HG03135 (cell line): ENCODE data around the gene TSEN34.
"Not testable (repeated sequence)": the region's sequence is repeated elsewhere in the genome, so short reads cannot be mapped to it uniquely, and the experiment has no call there.

Experiments
- ATAC-seq: cut with Tn5 transposase; IDR thresholded peaks from one replicate; pipeline ENCODE4 v1.9.1; 2021; ENCODE audit warnings: mild to moderate bottlenecking, moderate library complexity; ENCODE audit not compliant: unreplicated experiment

Gene TSEN34

DNA sequence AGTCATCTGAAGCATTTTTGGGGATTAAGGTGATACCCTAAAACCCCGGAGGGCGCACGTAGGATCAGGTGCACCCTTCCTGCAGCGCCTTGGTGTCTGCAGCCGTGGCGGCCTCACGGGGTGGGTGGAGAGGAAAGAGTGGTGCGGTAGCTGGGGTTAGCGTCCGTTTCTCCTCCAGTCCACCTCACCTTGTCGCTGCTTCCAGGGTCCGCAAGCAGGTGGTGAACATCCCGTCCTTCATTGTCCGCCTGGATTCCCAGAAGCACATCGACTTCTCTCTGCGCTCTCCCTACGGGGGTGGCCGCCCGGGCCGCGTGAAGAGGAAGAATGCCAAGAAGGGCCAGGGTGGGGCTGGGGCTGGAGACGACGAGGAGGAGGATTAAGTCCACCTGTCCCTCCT is 16.1 kb downstream of the TSEN34 start:
- not testable (repeated sequence) for ATAC-seq

DNA sequence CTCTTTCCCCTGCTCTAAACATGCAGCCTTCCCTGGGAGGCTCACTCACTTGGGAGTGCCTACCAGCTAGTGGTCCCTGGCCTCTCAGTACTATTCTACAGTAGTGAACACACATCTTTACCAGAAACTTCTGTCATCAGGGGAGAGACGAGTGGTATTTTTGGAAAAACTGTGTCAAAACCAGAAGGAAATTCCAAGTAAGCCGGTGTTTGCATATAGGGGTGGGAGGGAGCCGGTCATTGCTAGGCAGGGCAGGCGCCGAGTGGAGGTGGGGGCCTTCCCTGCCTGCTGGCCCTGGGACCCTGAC is 16.5 kb downstream of the TSEN34 start:
- no peak for ATAC-seq

GRCh38 chr19:54207983-54208783 is 17.1 kb downstream of the TSEN34 start:
- no peak for ATAC-seq

DNA sequence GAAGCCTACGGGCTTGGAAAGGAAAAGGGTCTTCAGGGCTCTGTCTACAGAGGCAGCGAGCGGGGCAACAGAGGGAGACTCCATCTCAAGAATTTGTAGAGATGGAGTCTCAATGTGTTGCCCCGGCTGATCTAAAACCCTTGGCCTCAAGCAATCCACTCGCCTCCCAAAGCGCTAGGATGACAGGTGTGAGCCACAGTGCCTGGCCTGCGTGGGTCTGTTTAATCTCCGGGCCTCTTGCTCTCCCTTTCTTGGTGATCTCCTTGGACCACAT is 17.6 kb downstream of the TSEN34 start:
- no peak for ATAC-seq

DNA sequence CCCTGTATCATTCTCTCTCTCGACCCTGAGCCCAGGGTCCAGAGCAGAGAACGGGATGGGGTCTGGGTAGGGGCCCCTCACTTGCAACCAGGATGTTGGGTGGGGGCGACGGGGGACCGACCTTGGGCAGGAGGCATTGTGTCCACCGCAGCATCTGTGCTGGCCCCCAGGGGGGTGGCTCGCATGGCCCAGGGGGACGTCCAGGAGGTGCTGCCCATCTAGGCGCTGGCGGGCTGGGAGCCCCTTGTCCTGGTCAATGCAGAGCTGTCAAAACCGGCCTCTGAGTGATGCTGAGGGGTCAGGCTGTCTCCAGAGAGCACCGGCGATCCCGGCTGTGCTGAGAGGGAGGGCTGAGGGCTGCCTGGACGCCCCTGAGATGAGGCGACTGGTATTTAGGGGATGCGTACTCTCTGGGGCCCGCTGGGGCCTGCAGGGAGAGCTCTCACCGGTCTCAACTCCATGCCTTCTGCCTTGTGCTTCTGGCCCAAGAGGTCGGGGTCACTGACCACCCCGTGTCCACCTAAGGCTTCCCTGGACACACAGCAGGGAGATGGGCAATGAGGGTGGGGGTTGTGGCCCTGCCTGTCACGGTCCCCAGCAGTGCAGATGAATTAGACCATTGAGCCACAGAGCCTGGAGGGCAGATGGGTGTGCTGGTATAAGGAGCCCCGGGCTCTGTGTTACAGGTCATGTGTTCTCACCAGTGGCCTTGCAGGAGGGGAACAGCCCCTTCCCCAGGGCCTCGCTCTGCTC is 18.1 kb downstream of the TSEN34 start:
- no peak for ATAC-seq

GRCh38 chr19:54209811-54210494 is 18.8 kb downstream of the TSEN34 start:
- ATAC-seq, result no peak

- no peak for ATAC-seq
These were observed 20.1 kb downstream of the TSEN34 start for GRCh38 chr19:54211235-54211634.

GRCh38 chr19:54214217-54214616 is 23.1 kb downstream of the TSEN34 start:
- ATAC-seq, result not testable (repeated sequence)

GRCh38 chr19:54214734-54215133 is 23.6 kb downstream of the TSEN34 start:
- ATAC-seq, result not testable (repeated sequence)

- ATAC-seq, result no peak
These were observed 25.8 kb downstream of the TSEN34 start for GRCh38 chr19:54216869-54217268.

- ATAC-seq, result not testable (repeated sequence)
These were observed 26.6 kb downstream of the TSEN34 start for GRCh38 chr19:54217517-54218247.

GRCh38 chr19:54218259-54218658 is 27.2 kb downstream of the TSEN34 start:
- no peak for ATAC-seq

GRCh38 chr19:54218960-54219661 is 28.0 kb downstream of the TSEN34 start:
- ATAC-seq, result no peak

DNA sequence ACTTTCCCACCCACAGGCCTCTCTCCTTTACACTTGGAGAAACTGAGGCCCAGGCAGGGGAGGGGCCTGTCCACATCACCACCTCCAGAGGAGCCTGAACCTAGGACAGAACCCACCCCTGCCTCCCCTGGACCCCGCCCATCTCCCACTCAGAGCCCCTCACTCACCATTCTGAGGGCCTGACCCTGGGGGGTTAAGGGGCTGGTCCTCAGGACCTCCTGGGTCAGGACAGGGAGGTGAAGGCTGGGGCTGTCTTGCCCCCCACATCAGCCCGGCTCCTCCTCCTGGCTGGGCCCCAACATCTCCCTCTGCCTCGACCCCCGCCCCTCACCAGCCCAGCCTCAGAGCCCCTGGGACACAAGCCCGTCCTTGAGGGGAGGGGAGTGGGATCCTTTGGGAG is 28.6 kb downstream of the TSEN34 start:
- ATAC-seq, result not testable (repeated sequence)

GRCh38 chr19:54221947-54222346 is 30.8 kb downstream of the TSEN34 start:
- ATAC-seq, result not testable (repeated sequence)

- ATAC-seq, result not testable (repeated sequence)
These were observed 31.6 kb downstream of the TSEN34 start, which contains the start of gene LILRB3 for GRCh38 chr19:54222474-54223276. Gene LILRB3, minus strand, starts transcription at chr19:54223007. Its CDS starts 31 bp downstream, at chr19:54222976.

DNA sequence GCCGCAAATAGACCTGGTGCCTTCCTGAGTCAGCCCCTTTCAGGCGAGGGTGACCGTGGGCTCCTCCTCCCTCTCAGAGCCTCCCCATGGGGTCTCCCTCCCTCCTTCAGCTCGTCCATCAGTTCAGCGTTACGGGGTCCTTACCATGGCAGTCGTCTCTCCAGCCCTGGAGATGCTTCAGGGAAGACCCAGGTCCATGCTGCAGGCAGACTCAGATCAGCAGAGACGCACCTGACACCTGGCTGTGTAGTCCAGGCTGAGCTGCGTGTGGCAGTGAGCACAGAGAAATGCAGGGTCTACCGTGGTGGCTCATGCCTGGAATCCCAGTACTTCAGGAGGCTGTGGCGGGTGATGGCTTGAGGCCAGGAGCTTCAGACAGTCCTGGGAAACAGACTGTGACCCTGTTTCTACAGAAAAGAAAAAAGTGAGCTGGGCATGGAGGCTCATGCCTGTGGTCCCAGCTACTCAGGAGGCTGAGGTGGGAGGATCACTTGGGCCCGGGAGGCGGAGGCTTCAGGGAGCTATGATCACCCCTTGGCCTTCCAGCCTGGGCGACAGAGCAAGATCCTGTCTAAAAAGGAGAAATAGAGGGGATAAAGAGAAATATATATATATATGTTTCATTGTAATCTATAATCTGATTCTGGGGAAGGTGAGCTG is 32.3 kb downstream of the TSEN34 start:
- not testable (repeated sequence) for ATAC-seq

DNA sequence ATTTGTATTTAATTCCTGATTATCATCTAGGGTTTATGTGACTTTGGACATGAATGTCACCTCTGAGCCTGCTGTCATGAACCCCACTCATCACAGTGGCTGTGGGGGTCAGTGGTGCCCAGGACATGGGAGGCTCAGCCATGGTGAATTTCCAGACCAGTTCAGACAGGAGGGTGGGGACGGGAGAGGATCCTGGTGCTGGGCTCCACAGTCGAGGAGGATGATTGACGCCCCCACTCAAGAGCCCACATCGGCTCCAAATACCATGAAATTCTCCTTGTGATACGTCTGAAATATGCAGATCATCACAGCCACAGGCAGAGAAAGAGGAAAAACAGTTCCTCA is 32.8 kb downstream of the TSEN34 start:
- not testable (repeated sequence) for ATAC-seq

DNA sequence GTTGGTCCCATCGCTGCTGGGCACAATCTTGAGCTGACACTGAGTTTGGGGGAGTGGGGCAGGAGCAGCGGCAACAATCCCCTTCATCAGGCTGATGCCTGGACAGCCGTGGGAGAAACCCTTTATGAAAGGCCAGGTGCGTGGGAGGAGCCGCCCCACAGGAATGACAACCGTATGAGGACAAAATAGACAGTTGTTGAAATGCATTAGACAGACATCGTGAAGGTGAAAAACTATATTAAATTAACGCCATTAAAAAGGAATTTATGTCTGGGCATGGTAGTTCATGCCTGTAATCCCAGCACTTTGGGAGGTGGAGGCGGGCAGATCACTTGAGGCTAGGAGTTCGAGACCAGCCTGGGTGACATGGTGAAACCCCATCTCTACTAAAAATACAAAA is 33.5 kb downstream of the TSEN34 start:
- ATAC-seq, result not testable (repeated sequence)
